Measurements from ENCODE around the gene ATP8A2. TPM values are rescaled to one million over a fixed set of nuclear protein-coding genes. Genes with fewer than 3 reads are reported as not detected.
"Not testable (repeated sequence)": the region's sequence is repeated elsewhere in the genome, so short reads cannot be mapped to it uniquely, and the experiment has no call there.

The ATP8A2 gene
- total RNA-seq, 1 donor from 2014 or later: 0.27 TPM

- Histone ChIP-seq H3K4me3 (no peak overlapping the region), H3K36me3 (no peaks in the 10 kb centered on the region), H3K4me1 (no peaks in the 10 kb centered on the region), H3K9me3 (replicated peaks) (no peaks in the 10 kb centered on the region), H3K27me3 (ENCODE audit: low read depth) (peaks cover 35% of the 10 kb centered on the region), H3K27ac (replicated peaks) (no peak overlapping the region)
- intact Hi-C loops (cut with micrococcal nuclease): no loop called here
- DNase-seq: no peak
- TF ChIP-seq CTCF (IDR thresholded peaks at IDR 0.05; ENCODE audit: borderline replicate concordance): no peak
Observed at GRCh38 chr13:25354377-25354776, 17.4 kb upstream of the ATP8A2 start.

GRCh38 chr13:25360443-25360842 is 11.3 kb upstream of the ATP8A2 start:
- intact Hi-C loops (cut with micrococcal nuclease); DNase-seq; H3K4me3 ChIP-seq; H3K36me3 ChIP-seq; H3K9me3 ChIP-seq (replicated peaks); H3K27ac ChIP-seq (replicated peaks); H3K4me1 ChIP-seq: not testable (repeated sequence)
- H3K27me3 ChIP-seq (ENCODE audit: low read depth): peaks cover 16% of the 10 kb centered on the region

GRCh38 chr13:25365720-25366235 is 6.0 kb upstream of the ATP8A2 start:
- Histone ChIP-seq H3K4me1 (no peaks in the 10 kb centered on the region), H3K9me3 (replicated peaks) (peaks cover 3% of the 10 kb centered on the region), H3K36me3 (no peaks in the 10 kb centered on the region), H3K4me3 (no peak overlapping the region), H3K27ac (replicated peaks) (no peak overlapping the region), H3K27me3 (ENCODE audit: low read depth) (peaks cover 49% of the 10 kb centered on the region)
- no peak for DNase-seq
- intact Hi-C loops (cut with micrococcal nuclease): no loop called here
- no peak for TF ChIP-seq CTCF (IDR thresholded peaks at IDR 0.05; ENCODE audit: borderline replicate concordance)

GRCh38 chr13:25371158-25371874 is 458 bp upstream of the ATP8A2 start:
- intact Hi-C loops (cut with micrococcal nuclease): no loop called here
- Histone ChIP-seq H3K4me1 (peaks cover 7% of the 10 kb centered on the region), H3K4me3 (peak overlapping the region; percentile 56), H3K27ac (replicated peaks) (no peak overlapping the region), H3K27me3 (ENCODE audit: low read depth) (peaks cover 98% of the 10 kb centered on the region), H3K9me3 (replicated peaks) (no peaks in the 10 kb centered on the region), H3K36me3 (no peaks in the 10 kb centered on the region)
- TF ChIP-seq CTCF (IDR thresholded peaks at IDR 0.05; ENCODE audit: borderline replicate concordance): no peak
- no peak for DNase-seq

GRCh38 chr13:25372284-25373081 is 709 bp downstream of the ATP8A2 start:
- H3K27me3 ChIP-seq (ENCODE audit: low read depth): peaks cover 94% of the 10 kb centered on the region

More at GRCh38 chr13:25372284-25373081, 709 bp downstream of the ATP8A2 start:
- Histone ChIP-seq H3K36me3 (no peaks in the 10 kb centered on the region), H3K4me1 (peaks cover 7% of the 10 kb centered on the region), H3K9me3 (replicated peaks) (no peaks in the 10 kb centered on the region), H3K27ac (replicated peaks) (no peak overlapping the region), H3K4me3 (peak overlapping the region; percentile 56)
- TF ChIP-seq CTCF (IDR thresholded peaks at IDR 0.05; ENCODE audit: borderline replicate concordance): no peak
- intact Hi-C loops (cut with micrococcal nuclease): no loop called here
- no peak for DNase-seq

Data from left ventricle myocardium inferior (tissue), 1 donor.